Activated T-cell treated with anti-CD3 and anti-CD28 coated beads for 24 hours (primary cell): ENCODE results near the gene CEACAM18.

Experiments used
- DNase-seq: peaks from one replicate; pipeline ENCODE4 v3.0.0-alpha.2; 2020; ENCODE audit warnings: low read depth

The CEACAM18 gene

DNA sequence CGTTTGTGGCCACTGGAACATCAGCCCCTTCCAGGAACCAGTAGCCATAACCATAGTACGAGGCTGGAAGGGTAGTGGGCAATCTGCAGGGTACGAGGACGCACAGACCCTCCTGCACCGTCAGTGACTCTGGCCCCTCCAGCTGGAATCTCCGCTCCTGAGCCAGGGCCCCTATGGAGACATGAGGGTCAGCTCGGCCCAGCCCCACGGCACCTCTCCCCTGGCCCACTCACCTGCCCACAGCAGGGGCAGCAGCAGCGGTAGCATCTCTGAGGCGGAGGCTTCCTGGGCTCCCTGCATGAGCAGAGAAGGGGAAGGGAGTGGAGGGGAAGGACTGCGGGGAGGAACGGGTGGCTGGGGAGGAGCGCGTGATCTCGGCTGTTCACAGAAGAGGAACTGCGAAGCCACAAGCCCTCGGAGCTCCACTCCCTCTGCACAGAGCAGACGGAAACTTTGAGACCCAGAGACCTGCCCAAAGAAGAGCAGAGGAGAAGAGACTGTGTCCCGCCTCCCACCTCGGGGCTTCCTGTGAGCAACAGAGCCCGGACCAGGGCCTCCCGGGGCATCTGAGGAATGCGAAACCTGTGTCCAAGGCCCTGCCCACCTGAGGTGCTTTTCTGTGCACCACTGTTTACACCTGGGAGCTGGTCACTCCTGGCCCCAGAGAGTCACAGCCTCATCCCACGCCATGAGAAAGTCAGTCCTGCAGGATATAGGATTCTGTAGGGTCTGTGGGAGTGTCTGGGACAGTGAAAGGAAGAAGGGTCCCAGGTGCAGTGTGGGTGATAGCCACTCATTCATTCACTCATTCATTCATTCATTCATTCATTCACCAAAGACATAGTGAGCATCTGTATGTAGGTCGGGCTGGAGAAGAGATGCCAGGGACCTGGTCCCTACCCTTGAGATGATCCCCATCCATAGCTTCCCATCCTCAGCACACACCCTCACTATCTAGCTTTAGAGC is 53.3 kb downstream of the CEACAM18 start, which contains the start of gene SIGLEC6:
Gene SIGLEC6 (minus strand): TSS at position 322 of the 967 bp plus-strand sequence. CDS start 22 bp downstream, at position 300.
- no peak for DNase-seq

DNA sequence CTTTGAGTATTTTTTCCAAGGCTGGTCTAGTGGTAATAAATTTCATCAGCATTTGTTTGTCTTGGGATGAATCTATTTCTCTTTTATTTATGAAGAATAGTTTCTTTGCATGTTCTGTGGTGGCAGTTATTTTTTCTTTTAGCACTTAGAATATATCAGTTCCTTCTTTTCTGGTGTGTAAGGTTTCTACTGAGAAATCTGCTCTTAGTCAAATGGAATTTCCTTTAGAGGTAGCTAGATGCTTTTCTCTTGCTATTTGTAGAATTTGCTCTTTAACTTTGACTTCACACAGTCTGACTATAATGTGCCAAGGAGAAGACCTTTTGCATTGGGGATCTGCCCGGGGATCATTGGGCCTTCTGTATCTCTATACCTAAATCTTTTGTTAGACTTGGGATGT is 57.2 kb downstream of the CEACAM18 start:
- no peak for DNase-seq

DNA sequence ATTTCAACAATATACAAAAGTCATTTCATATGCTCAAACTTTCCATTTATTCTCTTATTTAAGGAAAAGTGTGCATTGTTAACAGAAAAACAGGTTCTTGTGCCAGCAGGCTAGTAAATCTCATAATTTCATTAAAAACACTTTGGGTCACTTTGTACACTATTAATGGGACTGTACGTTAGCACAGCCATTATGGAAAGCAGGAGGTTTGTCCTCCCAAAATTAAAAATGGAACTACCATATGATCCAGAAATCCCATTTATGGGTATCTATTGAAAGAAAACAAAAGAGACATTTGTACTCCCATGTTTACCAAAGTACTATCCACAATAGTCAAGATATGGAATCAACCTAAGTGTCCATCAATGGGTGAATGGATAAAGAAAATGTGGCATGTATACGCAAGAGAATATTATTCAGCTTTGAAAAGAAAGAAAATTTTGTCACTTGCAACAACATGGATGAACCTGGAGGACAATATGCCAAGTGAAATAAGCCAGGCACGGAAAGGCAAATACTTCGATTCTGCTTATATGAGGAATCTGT is 61.6 kb downstream of the CEACAM18 start:
- DNase-seq: no peak
